DND-41 (cell line): Measurements from ENCODE around the gene FBXO42.
"Not testable (repeated sequence)": the region's sequence is repeated elsewhere in the genome, so short reads cannot be mapped to it uniquely, and the experiment has no call there.

Source experiments
- ATAC-seq: fragments of 200-7000 bp; cut with Tn5 transposase; 3 replicates; pipeline ENCODE4 v1.9.1; 2021; ENCODE audit warnings: low read depth; ENCODE audit not compliant: insufficient read depth
- DNase-seq: peaks from one replicate; pipeline ENCODE4 v3.0.0-alpha.2; 2020
- H2AFZ ChIP-seq: 2 replicates; pipeline ENCODE4 v1.6.0; 2012; ENCODE audit warnings: low read depth, low read length
- H3K27ac ChIP-seq: 2 replicates; pipeline ENCODE4 v1.5.1; 2012; ENCODE audit warnings: low read length, inconsistent platforms
- H3K27me3 ChIP-seq: fragments of 200-600 bp; sonication (generic); 2 replicates; pipeline ENCODE4 v1.6.0; 2012; ENCODE audit warnings: low read length, mild to moderate bottlenecking, inconsistent platforms; ENCODE audit not compliant: insufficient read depth, poor library complexity
- H3K36me3 ChIP-seq: 2 replicates; pipeline ENCODE4 v1.5.1; 2012; ENCODE audit warnings: low read length, inconsistent platforms; ENCODE audit not compliant: insufficient read depth
- H3K4me1 ChIP-seq: 2 replicates; pipeline ENCODE4 v1.5.1; 2012; ENCODE audit warnings: mild to moderate bottlenecking, low read length; ENCODE audit not compliant: insufficient read depth
- H3K4me2 ChIP-seq: 2 replicates; pipeline ENCODE4 v1.6.0; 2012; ENCODE audit warnings: mild to moderate bottlenecking, moderate library complexity, low read length, inconsistent platforms; ENCODE audit not compliant: insufficient read depth
- H3K4me3 ChIP-seq, 2 experiments: fragments of 200-600 bp in 1 of 2; shearing (Covaris generic) in 1 of 2; 2 replicates each; pipeline ENCODE4 v1.5.1; 2012 to 2016; ENCODE audit warnings: inconsistent platforms in 2 of 2, low read length in 2 of 2, mild to moderate bottlenecking in 2 of 2, low read depth in 1 of 2, moderate library complexity in 1 of 2
- H3K79me2 ChIP-seq: 2 replicates; pipeline ENCODE4 v1.6.0; 2012; ENCODE audit warnings: low read length, inconsistent platforms; ENCODE audit not compliant: insufficient read depth
- H3K9ac ChIP-seq: 2 replicates; pipeline ENCODE4 v1.6.0; 2012; ENCODE audit warnings: low read depth, mild to moderate bottlenecking, inconsistent platforms, low read length, moderate library complexity
- H3K9me3 ChIP-seq: 2 replicates; pipeline ENCODE4 v1.5.1; 2012; ENCODE audit warnings: low read length, moderate library complexity, mild to moderate bottlenecking, inconsistent platforms; ENCODE audit not compliant: insufficient read depth, severe bottlenecking
- H4K20me1 ChIP-seq: 2 replicates; pipeline ENCODE4 v1.6.0; 2012; ENCODE audit warnings: low read length; ENCODE audit not compliant: insufficient read depth
- EZH2 ChIP-seq: IDR thresholded peaks from 3 replicates; pipeline ENCODE4 v1.6.1; 2012; ENCODE audit warnings: borderline replicate concordance, low read depth, mild to moderate bottlenecking, moderate library complexity, low read length, inconsistent platforms; ENCODE audit not compliant: severe bottlenecking
- TF ChIP-seq, protein P1 (sequence below): IDR thresholded peaks from 2 replicates; pipeline ENCODE4 v1.5.1; 2012; ENCODE audit warnings: borderline replicate concordance, low read length, moderate library complexity, mild to moderate bottlenecking; ENCODE audit not compliant: poor library complexity, severe bottlenecking; ENCODE audit errors: extremely low read depth

The FBXO42 gene

DNA sequence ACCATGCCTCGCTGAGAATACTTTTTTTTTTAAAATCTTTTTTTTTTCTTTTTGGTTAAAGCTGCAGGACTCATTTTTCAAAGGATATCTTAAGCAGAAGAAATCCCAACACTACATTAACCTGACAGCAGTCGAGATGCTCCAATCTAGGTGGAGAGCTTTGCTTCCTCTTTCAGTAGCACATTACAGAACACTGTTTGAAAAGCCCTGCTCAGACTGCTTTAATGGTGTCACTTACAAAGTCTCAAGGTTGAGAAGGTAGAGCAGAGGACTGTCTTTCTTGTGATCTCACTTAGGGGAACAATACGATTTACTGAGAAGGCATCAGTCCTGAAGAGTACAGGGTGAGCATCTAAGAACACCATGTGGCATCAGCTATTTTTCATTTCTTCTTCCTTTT lies 94.3 kb downstream of the FBXO42 start:
- Histone ChIP-seq H4K20me1 (0 out of 2 replicates have a peak, but pooled peaks cover 2% of the 10 kb centered on the region), H3K4me1 (no peaks in the 10 kb centered on the region), H2AFZ (no peak overlapping the region), H3K9ac (no peak overlapping the region), H3K9me3 (no peaks in the 10 kb centered on the region), H3K27ac (no peak overlapping the region), H3K27me3 (no peaks in the 10 kb centered on the region), H3K4me3 (no peak overlapping the region), H3K4me2 (no peak overlapping the region), H3K36me3 (peaks cover 42% of the 10 kb centered on the region), H3K79me2 (peaks cover 5% of the 10 kb centered on the region)
- DNase-seq (no peak), ATAC-seq (no peak)
- no peak for TF ChIP-seq EZH2
- TF ChIP-seq, protein P1, sequence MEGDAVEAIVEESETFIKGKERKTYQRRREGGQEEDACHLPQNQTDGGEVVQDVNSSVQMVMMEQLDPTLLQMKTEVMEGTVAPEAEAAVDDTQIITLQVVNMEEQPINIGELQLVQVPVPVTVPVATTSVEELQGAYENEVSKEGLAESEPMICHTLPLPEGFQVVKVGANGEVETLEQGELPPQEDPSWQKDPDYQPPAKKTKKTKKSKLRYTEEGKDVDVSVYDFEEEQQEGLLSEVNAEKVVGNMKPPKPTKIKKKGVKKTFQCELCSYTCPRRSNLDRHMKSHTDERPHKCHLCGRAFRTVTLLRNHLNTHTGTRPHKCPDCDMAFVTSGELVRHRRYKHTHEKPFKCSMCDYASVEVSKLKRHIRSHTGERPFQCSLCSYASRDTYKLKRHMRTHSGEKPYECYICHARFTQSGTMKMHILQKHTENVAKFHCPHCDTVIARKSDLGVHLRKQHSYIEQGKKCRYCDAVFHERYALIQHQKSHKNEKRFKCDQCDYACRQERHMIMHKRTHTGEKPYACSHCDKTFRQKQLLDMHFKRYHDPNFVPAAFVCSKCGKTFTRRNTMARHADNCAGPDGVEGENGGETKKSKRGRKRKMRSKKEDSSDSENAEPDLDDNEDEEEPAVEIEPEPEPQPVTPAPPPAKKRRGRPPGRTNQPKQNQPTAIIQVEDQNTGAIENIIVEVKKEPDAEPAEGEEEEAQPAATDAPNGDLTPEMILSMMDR = no peak

DNA sequence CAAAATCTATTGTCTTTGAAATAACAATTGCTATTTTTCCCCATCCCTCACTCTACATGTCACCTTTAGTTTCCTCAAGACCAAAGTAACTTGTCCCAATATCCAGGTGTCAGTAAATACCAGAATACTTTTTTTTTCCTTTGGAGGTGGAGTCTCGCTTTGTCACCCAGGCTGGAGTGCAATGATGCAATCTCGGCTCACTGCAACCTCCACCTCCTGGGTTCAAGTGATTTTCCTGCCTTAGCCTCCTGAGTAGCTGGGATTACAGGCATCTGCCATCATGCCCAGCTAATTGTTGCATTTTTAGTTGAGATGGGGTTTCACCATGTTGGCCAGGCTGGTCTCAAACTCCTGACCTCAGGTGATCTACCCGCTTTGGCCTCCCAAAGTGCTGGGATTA lies 94.7 kb downstream of the FBXO42 start:
- not testable (repeated sequence) for H4K20me1 ChIP-seq, H3K9ac ChIP-seq, H3K9me3 ChIP-seq, DNase-seq, ATAC-seq, H3K79me2 ChIP-seq, H2AFZ ChIP-seq, H3K4me1 ChIP-seq, H3K4me3 ChIP-seq, H3K27ac ChIP-seq, H3K27me3 ChIP-seq, H3K4me2 ChIP-seq
- H3K36me3 ChIP-seq = peaks cover 45% of the 10 kb centered on the region

DNA sequence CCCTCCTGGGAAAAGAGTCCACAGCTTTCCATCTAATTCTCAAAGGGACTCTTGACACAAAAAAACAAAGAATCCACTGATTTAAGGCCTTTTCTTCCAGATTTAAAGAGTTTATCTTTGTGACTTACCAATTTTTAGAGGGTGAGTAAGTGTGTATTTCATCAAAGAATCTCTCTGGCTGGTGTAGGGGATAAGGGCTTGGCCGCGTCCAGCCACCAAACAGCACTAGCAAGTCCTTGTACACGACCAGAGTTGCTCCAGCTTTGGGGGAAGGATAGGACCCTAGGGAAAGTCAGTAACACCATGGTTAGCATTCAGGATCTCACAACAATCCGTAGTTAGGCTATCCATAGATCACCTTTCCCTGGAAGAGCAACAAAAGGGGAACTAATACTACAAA lies 95.8 kb downstream of the FBXO42 start:
- Histone ChIP-seq H3K79me2 (no peaks in the 10 kb centered on the region; the same call in none of the 2 replicates), H3K36me3 (peaks cover 55% of the 10 kb centered on the region), H3K4me2 (no peak overlapping the region), H3K27me3 (no peaks in the 10 kb centered on the region), H3K9ac (no peak overlapping the region), H3K4me1 (no peaks in the 10 kb centered on the region), H4K20me1 (0 out of 2 replicates have a peak, but pooled peaks cover 2% of the 10 kb centered on the region), H3K4me3 (no peak overlapping the region), H3K9me3 (no peaks in the 10 kb centered on the region), H2AFZ (no peak overlapping the region), H3K27ac (no peak overlapping the region)
- TF ChIP-seq, protein P1 = no peak
- no peak for TF ChIP-seq EZH2
- no peak for DNase-seq
- no peak for ATAC-seq

GRCh38 chr1:16254263-16254928 lies 97.9 kb downstream of the FBXO42 start:
- no peaks in the 10 kb centered on the region for H3K27me3 ChIP-seq
- H3K36me3 ChIP-seq = peaks cover 64% of the 10 kb centered on the region
- 0 out of 2 replicates have a peak, but pooled peaks cover 2% of the 10 kb centered on the region for H4K20me1 ChIP-seq
- H3K27ac ChIP-seq = no peak overlapping the region
- H3K4me2 ChIP-seq = no peak overlapping the region
- TF ChIP-seq, protein P1 = no peak
- TF ChIP-seq EZH2 = no peak
- no peak overlapping the region for H2AFZ ChIP-seq
- H3K4me3 ChIP-seq = no peak overlapping the region
- H3K79me2 ChIP-seq = no peaks in the 10 kb centered on the region; the same call in none of the 2 replicates
- H3K9me3 ChIP-seq = no peaks in the 10 kb centered on the region
- no peak for ATAC-seq
- no peak for DNase-seq
- H3K9ac ChIP-seq = no peak overlapping the region
- no peaks in the 10 kb centered on the region for H3K4me1 ChIP-seq
